Measurements from ENCODE around the gene GABPB2.
A peak's percentile ranks its signal among the peaks of the same experiment; 100 is the strongest.

Gene GABPB2

DNA sequence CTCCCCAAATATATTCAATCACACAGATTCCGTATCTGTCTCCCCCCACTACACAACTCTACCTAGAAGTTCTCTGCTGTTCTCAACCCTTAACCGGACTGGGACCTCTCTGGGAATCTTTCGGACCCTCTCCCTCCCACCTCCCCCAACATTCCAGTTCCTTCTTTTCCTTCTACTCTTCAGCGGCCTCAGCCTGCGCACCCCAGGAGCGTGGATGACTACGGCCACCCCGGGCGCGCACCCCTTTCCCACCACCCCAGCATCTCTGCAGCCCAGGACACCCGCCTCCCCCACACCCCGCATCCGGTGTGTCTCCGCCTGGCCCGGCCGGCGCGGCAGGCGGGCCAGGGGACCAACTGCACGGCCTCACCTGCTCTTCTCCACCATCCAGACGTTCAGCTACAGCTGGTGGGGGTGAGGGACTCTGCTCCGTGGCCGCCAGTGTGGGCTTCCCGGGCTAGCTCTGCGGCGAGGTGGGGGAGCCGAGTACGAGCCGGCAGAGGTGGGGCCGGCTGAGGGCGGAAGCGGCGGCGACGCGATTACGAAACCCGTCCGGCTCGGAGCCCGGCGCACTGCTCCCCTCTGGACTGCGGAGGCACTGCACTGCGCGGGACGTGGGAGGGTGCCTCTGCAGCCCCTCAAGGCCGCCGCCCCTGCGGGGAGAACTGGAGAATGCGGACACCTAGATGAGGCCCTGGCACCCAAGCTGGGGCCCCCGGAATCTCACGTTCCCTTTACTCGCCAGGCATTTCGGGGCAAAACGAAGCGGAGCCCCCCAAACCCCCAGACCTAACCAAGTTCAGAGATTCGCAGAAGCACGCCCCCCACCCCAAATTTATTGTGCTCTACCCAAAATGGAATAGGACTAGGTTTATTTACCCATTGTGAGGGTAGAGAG, 11.2 kb upstream of the GABPB2 start, which contains the start of gene CDC42SE1 (continued):
- TF ChIP-seq ZNF23 (tag by site-specific recombination; IDR thresholded peaks at IDR 0.05; ENCODE audit: borderline replicate concordance): no peak
- no peak for TF ChIP-seq ZNF585B (tag by site-specific recombination; IDR thresholded peaks at IDR 0.05)
- TF ChIP-seq BCL11B (tag by site-specific recombination; IDR thresholded peaks at IDR 0.05; ENCODE audit: low read depth): 0 out of 2 replicates have a peak, but pooled peaks have one; percentile 47
- TF ChIP-seq ZNF112 (tag by site-specific recombination; IDR thresholded peaks at IDR 0.05): no peak
- peak; percentile 81 for TF ChIP-seq ZNF561 (tag by site-specific recombination; IDR thresholded peaks at IDR 0.05; ENCODE audit: borderline replicate concordance)
- no peak for TF ChIP-seq ZBTB49 (tag by site-specific recombination; IDR thresholded peaks at IDR 0.05; ENCODE audit: low read depth)
- TF ChIP-seq, protein P1, sequence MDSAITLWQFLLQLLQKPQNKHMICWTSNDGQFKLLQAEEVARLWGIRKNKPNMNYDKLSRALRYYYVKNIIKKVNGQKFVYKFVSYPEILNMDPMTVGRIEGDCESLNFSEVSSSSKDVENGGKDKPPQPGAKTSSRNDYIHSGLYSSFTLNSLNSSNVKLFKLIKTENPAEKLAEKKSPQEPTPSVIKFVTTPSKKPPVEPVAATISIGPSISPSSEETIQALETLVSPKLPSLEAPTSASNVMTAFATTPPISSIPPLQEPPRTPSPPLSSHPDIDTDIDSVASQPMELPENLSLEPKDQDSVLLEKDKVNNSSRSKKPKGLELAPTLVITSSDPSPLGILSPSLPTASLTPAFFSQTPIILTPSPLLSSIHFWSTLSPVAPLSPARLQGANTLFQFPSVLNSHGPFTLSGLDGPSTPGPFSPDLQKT (IDR thresholded peaks at IDR 0.05; ENCODE audit: borderline replicate concordance, low read depth, low read length): no peak; the same call in 1 of the 2 replicates
- TF ChIP-seq ZNF10 (tag by site-specific recombination; IDR thresholded peaks at IDR 0.05): no peak
- no peak; the same call in 1 of the 2 replicates for TF ChIP-seq ZNF121 (tag by site-specific recombination; IDR thresholded peaks at IDR 0.05)
- no peak for TF ChIP-seq HOXA7 (CRISPR knock-in tag; IDR thresholded peaks at IDR 0.05; ENCODE audit: borderline replicate concordance)
- TF ChIP-seq ZNF324 (tag by site-specific recombination; IDR thresholded peaks at IDR 0.05): peak; percentile 16; the same call in 1 of the 2 replicates
- TF ChIP-seq ZNF132 (tag by site-specific recombination; IDR thresholded peaks at IDR 0.05; ENCODE audit: borderline replicate concordance): no peak
- peak; percentile 48; the same call in 1 of the 2 replicates for TF ChIP-seq OVOL3 (tag by site-specific recombination; IDR thresholded peaks at IDR 0.05)
- TF ChIP-seq ZNF148 (tag by site-specific recombination; IDR thresholded peaks at IDR 0.05; ENCODE audit: borderline replicate concordance): no peak
- TF ChIP-seq, protein P2, sequence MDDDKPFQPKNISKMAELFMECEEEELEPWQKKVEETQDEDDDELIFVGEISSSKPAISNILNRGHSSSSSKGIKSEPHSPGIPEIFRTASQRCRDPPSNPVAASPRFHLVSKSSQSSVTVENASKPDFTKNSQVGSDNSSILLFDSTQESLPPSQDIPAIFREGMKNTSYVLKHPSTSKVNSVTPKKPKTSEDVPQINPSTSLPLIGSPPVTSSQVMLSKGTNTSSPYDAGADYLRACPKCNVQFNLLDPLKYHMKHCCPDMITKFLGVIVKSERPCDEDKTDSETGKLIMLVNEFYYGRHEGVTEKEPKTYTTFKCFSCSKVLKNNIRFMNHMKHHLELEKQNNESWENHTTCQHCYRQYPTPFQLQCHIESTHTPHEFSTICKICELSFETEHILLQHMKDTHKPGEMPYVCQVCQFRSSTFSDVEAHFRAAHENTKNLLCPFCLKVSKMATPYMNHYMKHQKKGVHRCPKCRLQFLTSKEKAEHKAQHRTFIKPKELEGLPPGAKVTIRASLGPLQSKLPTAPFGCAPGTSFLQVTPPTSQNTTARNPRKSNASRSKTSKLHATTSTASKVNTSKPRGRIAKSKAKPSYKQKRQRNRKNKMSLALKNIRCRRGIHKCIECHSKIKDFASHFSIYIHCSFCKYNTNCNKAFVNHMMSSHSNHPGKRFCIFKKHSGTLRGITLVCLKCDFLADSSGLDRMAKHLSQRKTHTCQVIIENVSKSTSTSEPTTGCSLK (tag by site-specific recombination; IDR thresholded peaks at IDR 0.05): no peak

DNA sequence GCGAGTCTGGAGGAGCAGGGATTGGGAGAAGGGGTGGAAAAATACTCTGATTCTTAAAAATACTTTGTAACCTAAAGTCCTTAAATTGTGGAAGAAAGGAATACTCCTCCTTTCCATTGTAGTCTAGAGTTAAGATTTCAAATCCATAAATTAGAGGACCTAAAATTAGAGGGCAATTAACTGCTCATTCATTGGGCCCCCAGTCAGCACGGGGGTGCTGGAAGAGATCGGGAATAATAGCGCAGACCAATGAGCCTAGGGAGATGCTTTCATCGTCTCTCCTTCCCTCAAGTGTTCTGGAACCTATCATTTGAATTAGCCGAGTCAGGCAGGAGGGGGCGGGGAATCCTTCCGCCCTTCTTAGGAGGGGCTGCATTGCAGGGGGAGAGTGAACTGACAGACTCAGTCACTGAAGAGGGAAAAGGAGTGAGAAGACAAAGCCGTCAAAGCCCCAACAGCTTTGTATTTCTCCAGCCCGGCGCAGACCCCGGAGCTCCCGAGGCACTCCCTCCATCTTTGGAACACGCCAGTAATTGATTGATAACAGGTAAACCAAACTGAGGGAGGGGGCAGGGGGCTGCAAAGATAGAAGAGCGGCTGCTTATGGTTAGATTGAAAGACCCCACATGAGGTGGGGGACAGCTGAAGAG, 10.4 kb upstream of the GABPB2 start, which contains the start of gene MLLT11:
TSS of gene MLLT11 (plus strand) at position 391 of the 650 bp plus-strand sequence. CDS start 6,828 bp downstream, outside the sequence.
- Histone ChIP-seq H3K27ac (ENCODE audit: extremely low read depth, low read depth, low read length) (peak within 1 kb of the TSS; percentile 83), H3K36me3 (ENCODE audit: control insufficient read depth in 2 of 2, insufficient read depth in 1 of 2, low read length in 2 of 2) (peaks cover 0 to 32% of the 10 kb centered on the region in 2 experiments; a peak in 2 of 3 replicates), H3K9me3 (ENCODE audit: control insufficient read depth, insufficient read depth, low read depth, low read length) (no peaks in the 10 kb centered on the region), H3K4me3 (ENCODE audit: low read depth, low read length) (peak within 1 kb of the TSS; percentile 89), H3K4me1 (ENCODE audit: control insufficient read depth, insufficient read depth, low read length) (peaks cover 4% of the 10 kb centered on the region; the same call in 1 of the 2 replicates)
- POLR2A ChIA-PET: interaction anchor here (0.6 to 3.8 kb wide), 7 partner anchors 10 to 194 kb away, joined by 3 to 20 read pairs (median 5); partner anchors contain the start of genes C1orf56, GABPB2, MINDY1 and PSMD4
- CTCF ChIA-PET: interaction anchor here (0.6 to 3.0 kb wide), 12 partner anchors 10 to 281 kb away, joined by 3 to 17 read pairs (median 4); partner anchors contain the start of genes C1orf56, GABPB2 and MINDY1
- TF ChIP-seq IKZF3 (tag by site-specific recombination; IDR thresholded peaks at IDR 0.05) (peak; percentile 88), ZNF184 (tag by site-specific recombination; IDR thresholded peaks at IDR 0.05) (0 out of 2 replicates have a peak, but pooled peaks have one; percentile 20), ZNF248 (tag by site-specific recombination; IDR thresholded peaks at IDR 0.05) (no peak), PATZ1 (tag by site-specific recombination; IDR thresholded peaks at IDR 0.05) (peak; percentile 50; the same call in 1 of the 2 replicates), ZSCAN30 (tag by site-specific recombination; IDR thresholded peaks at IDR 0.05) (peak; percentile 81)

Measured in HEK293 (cell line).